Jurkat, Clone E6-1 (cell line): ENCODE results near the gene GRM8.
A peak's percentile ranks its signal among the peaks of the same experiment; 100 is the strongest.

Source experiments
- DNase-seq: peaks from one replicate; pipeline ENCODE4 v3.0.0-alpha.2; 2011; ENCODE audit warnings: low read depth, low spot score
- H3K4me3 ChIP-seq: 2 replicates; pipeline ENCODE4 v1.5.1; 2011; ENCODE audit warnings: mild to moderate bottlenecking, low read length, control low read depth, moderate library complexity

Gene GRM8

DNA sequence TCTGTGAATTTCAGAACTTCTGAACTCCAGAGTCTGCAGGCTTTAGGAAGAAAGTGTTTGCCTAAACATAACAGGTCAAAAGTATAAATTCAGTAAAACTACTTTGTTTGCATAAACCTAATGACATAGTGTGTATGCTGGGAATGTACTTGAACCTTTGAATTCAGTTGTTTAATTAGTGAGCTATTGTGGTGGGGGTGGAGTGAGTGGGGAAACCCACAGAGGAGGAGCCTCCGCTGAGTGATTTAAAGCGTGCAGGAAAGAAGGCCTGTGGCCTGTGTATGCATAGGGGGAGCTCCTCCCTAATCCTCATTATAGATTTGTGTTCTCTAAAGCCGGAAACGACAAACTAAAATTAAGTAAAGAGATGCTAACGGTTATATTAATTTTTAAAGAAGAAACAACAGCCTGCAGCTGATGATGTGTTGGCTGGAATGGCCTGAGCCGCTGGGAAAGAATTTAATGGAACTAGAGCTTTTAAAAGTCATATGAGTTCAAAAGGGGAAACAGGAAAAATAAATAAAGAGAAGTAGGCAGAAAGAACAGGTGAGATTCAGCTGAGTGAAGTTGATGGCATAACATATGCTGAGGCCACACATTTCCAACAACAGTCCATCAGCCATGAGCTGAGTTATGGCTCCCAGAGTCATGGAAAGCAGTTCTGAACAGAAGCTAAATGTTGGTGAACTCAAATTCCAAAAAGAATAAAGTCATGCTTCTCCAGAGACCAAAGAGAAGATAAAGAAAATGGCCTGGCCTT is 595.0 kb downstream of the GRM8 start:
- no peak overlapping the region for H3K4me3 ChIP-seq
- DNase-seq = peak; percentile 1

DNA sequence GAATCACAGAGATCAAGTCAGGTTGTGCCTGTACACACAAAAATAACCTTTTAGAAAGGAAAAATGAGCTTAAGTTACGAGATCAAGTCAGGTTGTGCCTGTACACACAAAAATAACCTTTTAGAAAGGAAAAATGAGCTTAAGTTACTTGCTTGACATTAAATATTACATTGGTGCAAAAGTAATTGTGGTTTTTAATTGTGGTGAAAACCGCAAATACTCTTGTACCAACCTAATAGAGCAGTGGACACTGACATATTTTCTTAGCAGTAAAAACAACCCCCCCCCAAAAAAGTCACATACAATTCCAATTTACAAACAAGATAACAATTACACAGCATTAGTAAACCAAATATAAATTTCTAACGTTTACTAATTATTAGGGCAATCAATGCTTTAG is 595.6 kb downstream of the GRM8 start:
- no peak for DNase-seq
- H3K4me3 ChIP-seq = no peak overlapping the region

DNA sequence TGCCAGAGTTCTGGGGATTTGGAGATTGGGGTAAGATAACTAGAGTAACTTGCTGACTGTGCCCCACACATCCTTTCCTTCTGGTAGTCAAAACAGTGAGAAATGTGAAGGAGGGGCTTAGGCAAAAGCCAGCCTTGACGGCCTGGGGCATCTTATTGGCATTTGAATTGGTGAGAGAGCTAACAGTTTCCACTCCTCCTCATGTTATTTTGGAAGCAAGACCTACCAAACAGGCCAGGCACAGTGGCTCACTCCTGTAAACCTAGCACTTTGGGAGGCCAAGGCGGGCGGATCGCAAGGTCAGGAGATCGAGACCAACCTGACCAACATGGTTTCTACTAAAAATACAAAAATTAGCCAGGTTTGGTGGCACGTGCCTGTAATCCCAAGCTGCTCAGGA is 596.6 kb downstream of the GRM8 start:
- no peak for DNase-seq
- no peak overlapping the region for H3K4me3 ChIP-seq

DNA sequence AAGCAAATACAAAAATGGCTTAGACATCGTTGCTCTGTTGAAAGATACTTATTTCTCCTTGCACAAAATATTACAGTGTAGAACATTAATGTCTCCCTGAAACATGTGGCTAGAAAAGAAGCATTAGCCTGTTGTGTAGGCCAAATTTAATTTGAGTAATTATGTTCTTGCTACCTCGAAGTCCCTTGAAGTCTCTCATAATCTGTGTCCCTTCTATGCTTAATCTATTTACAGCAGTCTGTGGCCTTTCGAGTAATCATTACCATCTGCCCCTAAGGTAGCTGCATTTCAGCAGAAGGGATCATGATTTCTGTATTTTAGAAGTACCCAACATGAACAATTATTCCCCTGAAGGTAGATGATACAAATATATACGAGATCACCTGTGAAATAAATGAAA is 615.2 kb downstream of the GRM8 start:
- DNase-seq = no peak
- no peak overlapping the region for H3K4me3 ChIP-seq

DNA sequence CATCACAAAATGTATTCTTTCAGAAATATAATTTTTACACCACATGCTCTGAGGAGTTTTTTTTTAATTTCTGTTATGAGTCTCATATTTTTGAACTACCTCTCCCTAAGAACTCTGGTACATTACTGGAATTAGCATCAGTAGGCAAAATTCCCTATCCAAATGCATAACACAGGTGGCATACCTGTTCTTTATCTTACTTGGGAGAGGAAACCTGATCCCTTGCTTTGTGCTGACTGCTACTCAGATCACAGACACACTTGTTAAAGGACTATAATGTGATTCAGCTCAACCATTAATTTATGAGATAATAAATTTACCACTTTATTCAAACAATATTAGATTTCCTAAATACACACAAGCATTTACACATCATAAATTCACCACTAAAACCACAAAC is 617.2 kb downstream of the GRM8 start:
- no peak for DNase-seq
- no peak overlapping the region for H3K4me3 ChIP-seq

DNA sequence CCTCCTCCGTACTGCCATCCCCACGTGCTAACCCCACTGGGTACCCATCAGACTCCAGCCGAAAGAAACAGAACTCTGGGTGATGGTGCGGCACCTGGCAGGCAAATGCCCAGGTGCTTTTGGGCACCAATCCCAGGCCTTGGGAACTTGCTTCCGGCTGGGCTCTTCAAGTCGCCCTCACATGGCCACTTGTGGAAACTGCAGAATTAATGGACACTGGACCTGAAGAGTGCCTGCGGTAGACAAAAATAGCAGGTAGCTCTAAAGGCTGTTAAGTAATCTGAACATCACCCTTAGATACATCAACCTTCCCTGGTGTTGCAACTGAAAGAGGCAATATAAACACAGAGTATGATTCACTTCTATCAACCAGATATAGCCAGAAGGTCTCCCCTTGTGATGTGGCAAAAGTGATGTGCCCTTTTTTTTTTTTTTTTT is 644.4 kb downstream of the GRM8 start:
- no peak for DNase-seq
- H3K4me3 ChIP-seq = no peak overlapping the region

DNA sequence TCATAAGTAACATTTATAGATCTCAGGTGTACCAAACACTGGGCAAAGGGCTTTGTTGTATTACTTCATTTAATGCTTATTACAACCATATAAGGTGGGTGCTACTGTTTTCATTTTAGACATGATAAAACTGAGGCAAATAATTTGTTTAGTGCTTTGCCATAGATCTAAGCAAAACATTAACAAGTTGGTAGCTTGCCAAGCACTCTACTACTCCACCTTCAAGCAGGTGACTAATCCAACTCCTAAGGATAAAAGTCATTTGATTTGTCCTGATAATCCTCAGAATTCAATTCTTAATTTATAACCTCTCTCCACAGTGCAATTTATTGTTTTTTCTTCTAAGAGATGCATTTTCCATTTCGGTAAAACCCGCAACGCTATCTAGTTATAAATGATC is 646.4 kb downstream of the GRM8 start:
- no peak for DNase-seq

DNA sequence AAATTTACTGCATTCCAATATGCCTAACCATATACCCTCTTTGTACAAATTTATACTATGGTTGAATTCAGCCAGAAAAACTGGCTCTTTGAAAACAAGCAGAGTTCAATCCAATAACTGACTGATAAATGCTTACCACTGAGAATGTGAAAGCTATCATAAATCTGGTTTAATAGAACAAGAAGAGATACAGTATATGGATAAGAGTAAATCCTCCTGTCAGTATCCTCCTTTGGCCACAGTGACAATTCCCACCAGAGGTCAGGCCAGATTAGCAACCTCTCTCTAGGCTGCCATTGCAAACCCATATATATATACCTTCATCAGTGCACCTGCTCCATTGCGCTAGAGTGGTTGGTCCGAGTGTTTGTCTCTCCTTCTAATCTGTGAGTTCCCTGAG is 647.2 kb downstream of the GRM8 start:
- no peak for DNase-seq
- no peak overlapping the region for H3K4me3 ChIP-seq

More for the DNA sequence above, 646.4 kb downstream of the GRM8 start:
- H3K4me3 ChIP-seq = no peak overlapping the region

DNA sequence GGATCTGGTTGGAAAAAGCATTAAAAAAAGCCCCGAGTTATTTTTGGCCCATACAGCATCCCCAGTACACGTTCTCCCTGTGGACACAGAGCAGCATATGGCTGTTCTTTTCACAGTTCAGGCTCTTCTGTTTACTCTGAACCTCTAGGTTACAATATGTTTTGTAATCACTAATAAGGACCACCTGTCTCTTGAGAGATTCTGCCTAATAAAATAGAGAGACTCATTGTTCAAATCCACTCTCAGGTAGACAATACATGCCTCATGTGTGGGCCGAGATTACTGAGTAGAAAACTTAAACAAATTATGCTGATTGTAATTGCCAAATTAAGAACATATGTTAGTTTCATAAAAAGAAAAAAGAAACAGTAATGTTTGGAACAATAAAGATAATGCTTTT is 647.7 kb downstream of the GRM8 start:
- no peak overlapping the region for H3K4me3 ChIP-seq
- DNase-seq = no peak

DNA sequence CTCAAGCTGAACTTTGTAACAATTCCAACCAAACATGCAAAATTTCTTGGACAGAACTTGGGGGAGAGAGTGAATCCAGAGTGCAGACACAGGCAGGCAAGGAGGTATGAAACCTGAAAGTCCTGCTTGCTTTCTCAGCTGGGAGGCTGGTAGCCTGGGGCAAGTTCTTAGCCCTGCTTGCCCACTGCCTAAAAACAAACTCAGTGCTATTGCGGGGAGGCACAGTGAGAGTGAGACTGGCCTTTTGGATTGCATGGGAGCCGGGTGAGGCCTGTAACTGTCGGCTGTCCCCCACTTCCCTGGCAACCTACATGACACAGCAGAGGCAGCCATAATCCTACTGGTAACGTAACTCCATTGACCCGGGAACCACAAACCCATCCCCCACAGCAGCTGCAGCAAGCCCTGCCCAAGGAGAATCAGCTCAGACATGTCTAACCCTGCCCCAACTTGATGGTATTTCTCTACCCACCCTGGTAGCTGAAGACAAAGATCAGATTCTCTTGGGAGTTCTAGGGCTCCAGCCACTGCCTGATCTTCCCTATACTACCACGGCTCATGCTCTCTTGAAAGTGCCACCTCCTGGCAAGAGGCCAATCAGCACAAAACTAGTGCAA is 663.6 kb downstream of the GRM8 start:
- no peak overlapping the region for H3K4me3 ChIP-seq
- DNase-seq = peak; percentile 23

DNA sequence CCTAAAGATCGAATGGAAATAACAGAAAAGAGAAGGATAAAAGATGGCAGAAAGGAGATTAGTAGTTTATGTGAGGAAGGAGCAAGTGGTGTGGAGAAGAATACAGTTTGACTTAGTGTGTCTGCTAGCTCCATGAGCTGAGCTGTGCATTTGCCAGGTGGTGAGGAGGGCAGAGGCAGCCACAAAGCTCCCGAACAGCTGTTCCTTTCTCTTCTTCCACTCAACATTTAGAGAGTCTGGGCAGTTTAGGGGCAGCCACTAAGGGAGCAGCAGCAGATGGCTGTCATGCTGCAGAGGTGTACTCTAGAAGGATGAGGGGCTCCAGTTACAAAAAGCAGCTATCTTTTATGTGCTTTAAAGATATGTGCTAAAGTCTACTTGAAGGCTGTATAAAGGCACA is 674.4 kb downstream of the GRM8 start:
- no peak for DNase-seq
- no peak overlapping the region for H3K4me3 ChIP-seq

DNA sequence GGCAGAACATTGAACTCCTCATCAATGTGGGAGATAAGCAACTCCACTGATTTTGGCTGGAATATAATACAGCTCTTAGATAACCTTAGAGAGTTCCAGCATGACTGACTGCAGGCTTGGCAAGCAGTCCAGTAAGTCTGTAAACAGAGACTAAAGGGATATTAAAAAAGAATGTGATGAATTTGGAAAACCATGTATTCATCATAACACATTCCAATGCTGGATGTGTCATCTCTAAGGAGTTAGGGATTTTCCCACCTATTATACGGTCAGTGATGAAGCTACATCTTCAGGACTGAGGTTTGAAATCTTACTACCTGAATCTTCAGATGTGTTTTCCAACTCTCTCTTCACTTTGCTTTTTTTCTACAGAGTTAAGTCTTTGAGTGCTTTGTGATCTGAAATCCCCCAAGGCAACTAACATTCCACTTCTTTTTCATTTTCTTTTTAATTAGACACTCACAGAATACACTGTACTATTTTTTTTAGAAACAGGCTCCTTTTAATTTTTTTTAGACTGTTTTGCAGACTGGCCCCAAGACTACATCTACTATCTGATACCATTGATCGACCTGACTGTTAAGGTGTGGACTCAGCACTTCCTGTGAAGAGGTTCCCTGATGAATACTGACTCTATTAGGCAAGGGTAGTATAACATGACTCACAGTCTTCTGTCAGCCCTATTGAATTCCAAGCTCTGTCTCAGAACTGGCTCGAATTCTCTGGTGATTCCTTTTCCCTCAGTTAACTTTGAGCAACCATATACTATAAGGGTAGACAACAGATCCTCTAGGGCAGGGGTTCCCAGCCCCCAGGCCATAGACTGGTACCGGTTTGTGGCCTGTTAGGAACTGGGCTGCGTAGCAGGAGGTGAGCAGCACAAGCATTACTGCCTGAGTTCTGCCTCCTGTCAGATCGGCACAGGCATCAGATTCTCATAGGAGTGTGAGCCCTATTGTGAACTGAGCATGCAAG is 678.2 kb downstream of the GRM8 start:
- H3K4me3 ChIP-seq = no peak overlapping the region
- DNase-seq = no peak

DNA sequence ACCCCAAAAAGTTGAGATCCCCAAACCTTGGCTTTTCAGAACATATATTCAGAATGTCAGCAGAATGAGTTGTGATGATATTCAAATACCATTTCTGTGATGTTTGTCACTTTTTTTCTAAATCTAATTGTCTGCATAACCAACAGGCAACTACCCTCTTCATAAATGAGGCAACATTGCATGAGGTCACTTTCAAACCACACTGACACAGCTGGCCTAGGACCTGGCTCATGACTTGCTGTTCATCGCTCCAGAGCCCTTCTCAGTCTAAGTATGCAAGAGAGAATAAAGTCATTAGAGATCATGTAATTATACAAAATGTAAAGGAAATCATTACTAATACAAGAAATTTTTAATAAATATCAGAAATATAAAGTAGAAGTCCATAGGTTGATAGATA is 681.9 kb downstream of the GRM8 start:
- no peak for DNase-seq
- no peak overlapping the region for H3K4me3 ChIP-seq

DNA sequence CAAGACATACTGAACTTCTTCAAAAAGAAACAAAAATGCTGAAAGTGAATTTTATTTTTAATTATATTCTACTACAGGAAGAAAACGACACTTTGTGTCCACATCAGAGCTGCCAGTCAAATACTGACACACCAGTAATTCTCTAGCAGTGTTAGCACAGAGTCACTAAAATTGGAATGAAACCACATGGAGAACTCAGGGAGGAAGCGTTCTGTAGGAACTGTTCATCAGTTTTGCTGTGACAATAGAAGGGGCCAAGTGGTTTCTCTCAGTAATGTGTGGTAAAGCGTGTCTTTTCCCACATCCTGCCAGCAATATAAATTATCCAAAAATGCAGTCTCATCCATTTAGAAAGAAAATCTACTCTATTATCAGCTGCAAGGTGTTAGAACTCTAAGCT is 683.3 kb downstream of the GRM8 start:
- H3K4me3 ChIP-seq = no peak overlapping the region
- peak; percentile 29 for DNase-seq

DNA sequence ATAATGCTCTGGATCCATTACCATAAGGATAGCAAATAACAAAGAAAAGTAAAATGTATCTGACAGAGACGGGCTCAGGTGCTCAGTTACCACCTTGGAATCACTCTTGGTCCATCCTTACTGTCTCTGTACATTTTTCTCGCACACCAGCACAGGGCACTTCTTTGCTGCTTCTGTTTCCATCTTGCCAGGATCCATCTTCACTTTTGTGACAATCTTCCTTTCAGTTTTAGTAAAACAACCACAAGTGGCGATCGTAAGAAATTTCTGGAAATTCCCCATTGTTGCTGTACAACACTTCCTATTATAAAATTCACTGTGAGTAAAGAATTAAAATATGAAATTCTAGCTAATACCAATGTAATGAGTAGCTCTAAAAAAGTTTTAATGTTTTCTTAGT is 695.5 kb downstream of the GRM8 start:
- no peak for DNase-seq
- H3K4me3 ChIP-seq = no peak overlapping the region

DNA sequence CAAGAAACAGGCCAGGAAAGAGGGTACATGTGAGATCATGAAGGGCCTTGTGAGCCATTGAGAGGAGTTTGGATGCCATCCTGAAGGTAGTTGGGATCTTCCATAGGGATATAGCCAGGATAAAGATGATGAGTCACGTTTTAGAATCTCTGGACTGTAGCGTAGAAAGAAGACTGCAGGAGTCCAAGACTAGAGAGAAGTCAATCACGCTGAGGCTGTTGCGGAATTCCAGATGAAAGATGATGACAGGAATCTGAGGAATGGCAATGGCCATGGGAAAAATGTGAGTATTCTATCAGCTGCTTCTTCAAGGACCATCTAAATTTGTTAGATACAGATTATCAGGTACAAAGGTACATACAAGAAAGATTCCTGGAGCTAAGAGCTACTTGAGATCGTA is 711.3 kb downstream of the GRM8 start:
- no peak overlapping the region for H3K4me3 ChIP-seq
- DNase-seq = no peak

DNA sequence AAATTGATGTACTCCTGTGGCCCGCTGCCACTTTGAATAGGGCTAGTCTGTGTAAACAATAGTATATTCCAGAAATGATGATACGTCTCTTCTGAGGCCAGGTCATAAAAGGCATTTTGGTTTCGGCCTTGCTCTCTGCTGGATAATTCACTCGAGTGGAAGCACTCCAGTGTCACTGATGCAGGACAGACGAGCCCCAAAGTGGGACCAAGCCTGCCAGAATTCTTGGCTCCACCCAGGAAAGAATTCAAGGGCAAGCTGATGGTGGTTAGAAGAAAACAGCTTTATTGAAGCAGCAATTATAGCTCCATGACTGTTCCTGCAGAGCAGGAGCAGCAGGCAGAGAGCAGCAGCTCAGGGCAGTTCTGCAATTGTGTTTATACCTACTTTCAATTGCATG is 717.6 kb downstream of the GRM8 start:
- no peak for DNase-seq
- no peak overlapping the region for H3K4me3 ChIP-seq

DNA sequence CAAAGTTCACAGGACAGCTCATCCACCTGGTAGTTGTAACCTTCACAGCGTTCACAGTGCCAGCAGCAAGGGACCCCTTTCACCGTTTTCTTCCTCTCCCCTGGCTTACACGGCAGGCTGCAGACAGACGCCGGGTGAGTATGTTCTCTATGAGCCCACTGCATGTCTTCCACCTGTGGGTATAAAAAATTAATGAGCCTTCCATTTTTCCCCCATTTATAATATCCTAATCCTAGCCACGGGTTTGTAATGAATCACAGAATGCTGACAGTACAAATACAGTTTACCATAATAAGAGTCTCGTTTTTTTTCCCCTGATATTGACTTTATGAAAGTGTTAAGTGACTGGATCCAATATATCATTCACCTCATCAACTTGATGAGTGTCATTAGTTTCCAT is 719.0 kb downstream of the GRM8 start:
- no peak overlapping the region for H3K4me3 ChIP-seq
- no peak for DNase-seq

DNA sequence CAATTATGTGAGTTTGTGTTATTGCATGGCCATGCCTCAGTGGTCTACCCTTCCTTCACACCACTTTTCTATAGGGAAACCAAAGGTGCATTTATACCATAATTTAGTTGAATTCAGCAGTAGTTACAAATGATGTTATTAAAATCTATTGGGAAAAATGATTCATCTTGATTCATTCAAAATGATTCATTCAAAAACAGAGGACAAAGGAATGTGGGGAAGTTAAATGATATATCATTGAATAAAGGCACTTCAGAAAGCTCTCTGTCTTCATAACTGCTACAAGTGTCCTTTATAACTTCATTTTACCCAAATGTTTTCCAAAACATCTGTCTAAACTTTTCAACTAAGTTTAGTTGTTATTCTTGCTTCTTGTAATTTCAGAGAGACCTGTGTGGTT is 722.9 kb downstream of the GRM8 start:
- no peak overlapping the region for H3K4me3 ChIP-seq
- DNase-seq = no peak

DNA sequence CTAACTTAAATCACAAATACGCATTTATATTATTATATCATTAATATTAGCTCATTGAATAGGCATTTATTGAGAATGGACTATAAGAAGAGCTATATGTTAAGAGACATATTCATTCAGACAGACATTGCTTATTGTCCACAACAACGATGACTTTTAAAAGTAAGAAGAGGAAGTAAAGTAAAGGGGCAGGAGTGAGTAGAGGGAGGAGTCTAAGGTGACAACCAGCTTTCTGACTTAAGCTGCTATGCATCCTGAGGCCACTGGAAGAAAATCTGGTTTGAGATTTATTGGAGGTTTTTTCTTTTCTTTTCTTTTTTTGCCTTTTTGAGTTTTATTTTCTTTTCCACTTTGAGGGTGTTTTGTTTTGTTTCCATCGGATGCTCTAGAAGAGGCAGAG is 723.5 kb downstream of the GRM8 start:
- no peak overlapping the region for H3K4me3 ChIP-seq

More for the DNA sequence above, 723.5 kb downstream of the GRM8 start:
- no peak for DNase-seq
